GM21390 (cell line): Measurements from ENCODE around the gene CCDC78.

Experiments
- ATAC-seq: cut with Tn5 transposase; IDR thresholded peaks from one replicate; pipeline ENCODE4 v1.9.1; 2021; ENCODE audit not compliant: unreplicated experiment

Gene CCDC78

DNA sequence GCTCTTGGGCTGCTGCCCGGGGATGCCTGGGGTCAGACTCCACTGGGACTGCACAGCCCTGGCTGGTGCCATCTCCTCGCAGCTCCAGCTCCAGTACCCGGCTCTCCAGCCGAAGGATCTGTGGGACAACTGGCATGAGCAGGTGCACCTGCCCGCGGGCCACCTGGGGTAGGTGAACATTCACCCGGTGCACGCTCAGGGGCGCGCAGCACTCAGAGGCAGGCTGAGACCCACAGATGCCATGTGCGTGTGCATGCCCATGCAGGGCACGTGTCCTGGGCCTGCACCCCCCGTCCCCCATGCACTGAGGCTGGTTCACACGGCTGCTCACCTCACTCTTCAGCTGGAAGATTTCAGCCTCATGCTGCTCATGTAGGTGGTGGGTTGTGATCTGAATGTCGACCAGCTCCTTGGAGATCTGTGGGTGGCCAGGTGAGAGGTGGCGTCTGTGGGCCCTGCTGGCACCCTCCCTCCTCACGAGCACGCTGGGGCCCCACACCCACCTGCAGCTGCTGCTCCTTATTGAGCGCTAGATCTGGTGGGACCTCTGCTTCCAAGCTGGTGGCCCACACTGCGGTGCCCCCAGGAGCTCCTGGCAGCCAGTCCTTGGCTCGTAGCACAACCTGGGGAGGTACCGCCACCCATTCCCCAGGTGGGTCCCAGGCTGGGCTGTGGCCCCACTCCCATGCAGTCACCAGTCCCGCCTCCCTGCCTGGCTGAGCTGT, 618 bp downstream of the CCDC78 start:
- ATAC-seq, result no peak

DNA sequence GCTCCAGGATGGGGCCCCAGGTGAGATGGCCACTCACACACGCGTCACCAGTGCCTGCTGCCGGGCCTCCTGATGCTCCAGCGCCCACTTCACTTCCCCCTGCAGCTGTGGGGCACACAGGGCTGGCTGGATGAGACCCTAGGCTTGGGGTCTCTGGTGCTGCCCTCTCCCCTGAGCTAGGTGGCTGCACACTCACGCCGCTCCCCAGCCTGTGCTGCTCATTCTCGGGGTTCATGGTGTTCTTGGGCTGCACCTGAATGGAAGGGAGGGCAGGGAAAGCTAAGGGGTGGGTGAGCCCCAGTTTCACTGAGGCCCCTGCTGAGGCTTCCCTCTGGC, 1.2 kb downstream of the CCDC78 start:
- ATAC-seq, result no peak

DNA sequence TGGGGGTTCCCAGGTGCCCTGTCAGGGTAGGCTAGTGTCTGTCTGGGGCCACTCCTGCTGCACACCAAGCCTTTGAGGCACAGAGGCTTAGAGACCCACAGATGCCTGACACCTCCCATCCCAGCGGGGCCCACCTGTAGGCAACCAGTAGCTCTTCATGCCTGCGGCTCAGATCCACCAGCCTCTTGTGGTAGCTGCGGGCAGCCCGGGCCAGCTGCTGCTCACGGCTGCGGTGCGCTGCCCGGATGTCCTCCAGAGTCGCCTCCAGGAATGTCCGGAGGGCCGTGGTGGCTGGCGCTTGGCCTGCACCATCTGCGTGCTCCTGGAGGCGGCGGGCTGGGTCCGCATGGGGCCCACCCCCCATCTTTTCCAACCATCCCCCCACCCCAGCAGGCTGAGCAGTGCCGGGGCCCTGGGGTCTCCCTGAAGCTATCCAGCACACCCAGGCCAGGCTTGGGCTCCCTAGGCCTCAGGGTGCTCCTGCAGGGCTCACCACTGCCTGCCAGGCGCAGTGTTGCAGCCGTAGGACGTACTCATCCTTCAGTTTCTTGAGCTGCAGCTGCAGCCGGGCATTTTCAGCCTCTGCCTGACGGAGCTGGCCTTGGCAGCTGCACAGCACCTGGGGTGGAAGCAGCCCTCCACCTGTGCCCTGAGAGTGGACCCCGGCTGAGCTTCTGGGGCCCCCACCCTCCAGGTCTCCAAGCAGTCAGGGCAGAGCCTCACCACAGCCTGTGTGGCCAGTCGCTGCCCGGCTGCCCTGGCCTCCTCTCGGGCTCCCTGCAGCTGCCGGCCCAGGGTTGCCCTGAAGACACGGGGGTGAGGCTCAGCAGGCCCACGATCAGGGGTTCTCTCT, 1.8 kb downstream of the CCDC78 start:
- ATAC-seq, result no peak

DNA sequence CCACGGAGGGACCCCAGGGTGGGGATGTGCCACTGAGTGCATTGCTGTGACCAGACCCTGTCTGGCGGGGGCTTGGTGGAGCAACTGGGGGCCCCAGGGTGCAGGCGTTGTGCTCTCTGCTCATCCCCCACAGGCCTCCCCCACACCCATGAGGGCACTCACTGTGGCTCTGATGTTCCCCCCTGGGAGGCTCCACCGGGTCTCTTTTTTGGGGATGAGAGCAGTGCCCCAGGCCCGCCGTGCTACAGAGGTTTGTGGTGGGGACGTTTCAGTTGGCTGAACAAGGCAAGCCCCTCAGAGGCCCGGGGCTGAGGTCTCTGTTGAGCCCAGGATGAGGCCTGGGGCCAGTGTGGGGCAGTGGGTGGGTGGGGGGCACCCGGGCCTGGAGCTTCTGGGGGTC, 2.5 kb downstream of the CCDC78 start:
- ATAC-seq, result no peak

DNA sequence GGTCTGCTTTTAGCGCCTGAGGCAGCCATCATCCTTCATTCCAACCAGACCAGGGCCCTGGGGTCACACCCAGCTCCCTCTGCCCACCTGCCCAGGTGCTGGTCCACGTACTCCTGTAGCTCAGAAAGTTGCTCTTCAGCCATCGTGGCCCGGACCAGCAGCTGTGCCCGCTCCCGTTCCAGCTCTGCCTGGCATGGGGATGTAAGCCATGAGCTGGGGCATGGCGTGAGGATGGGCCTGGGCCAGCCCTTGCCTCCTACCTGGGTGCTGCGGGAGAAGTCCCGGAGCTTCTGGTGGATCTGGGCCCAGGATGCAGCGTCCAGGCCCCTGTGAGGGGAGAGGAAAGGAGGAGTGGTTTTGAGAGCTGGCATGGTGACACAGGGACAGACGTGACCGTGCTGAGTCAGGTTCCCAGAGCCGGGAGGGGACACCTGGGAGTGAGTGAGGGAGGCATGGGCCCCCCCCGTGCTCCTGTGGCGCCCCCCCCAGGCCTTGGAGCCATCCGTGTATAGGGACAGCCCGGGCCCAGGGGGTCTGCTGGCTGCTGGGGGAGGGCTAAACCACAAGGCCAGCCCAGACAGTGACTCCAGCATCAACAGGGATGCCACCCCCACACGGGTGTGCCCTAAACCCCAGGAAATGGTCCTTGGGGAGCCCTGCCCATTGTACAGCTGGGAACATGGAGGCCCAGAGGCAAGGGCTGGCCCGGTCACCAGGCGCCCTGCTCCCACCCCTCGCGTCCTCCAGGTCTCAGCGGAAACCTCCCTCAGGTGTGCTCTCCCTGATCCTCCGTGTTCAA, 3.2 kb downstream of the CCDC78 start:
- no peak for ATAC-seq

DNA sequence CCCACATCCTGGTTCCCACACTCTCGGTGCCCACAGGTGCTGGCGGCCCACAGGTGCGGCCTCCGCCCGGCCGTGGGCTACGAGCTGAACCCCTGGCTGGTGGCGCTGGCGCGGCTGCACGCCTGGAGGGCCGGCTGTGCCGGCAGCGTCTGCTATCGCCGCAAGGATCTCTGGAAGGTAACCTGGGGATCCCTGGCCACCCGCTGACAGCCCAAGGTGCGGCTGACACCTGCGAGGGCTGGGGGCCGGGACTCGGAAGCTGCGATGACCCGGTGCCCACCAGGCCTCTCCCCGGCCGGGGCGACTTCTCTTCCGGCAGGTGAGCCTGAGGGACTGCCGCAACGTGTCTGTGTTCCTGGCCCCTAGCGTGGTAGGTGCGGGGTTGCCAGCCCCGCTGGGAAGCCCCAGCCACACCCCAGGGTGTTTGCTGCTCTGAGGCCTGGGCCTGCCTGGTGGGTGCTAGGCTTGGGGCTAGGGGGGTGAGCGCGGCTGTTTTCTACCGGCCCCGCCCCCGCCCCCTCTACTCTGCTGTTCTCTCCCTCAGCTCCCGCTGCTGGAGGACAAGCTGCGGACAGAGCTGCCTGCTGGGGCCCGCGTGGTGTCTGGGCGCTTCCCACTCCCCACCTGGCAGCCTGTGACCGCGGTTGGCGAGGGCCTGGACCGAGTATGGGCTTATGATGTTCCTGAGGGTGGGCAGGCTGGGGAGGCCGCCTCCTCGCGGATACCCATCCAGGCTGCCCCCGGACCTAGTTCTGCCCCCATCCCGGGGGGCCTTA, 4.3 kb downstream of the CCDC78 start:
- ATAC-seq, result no peak

DNA sequence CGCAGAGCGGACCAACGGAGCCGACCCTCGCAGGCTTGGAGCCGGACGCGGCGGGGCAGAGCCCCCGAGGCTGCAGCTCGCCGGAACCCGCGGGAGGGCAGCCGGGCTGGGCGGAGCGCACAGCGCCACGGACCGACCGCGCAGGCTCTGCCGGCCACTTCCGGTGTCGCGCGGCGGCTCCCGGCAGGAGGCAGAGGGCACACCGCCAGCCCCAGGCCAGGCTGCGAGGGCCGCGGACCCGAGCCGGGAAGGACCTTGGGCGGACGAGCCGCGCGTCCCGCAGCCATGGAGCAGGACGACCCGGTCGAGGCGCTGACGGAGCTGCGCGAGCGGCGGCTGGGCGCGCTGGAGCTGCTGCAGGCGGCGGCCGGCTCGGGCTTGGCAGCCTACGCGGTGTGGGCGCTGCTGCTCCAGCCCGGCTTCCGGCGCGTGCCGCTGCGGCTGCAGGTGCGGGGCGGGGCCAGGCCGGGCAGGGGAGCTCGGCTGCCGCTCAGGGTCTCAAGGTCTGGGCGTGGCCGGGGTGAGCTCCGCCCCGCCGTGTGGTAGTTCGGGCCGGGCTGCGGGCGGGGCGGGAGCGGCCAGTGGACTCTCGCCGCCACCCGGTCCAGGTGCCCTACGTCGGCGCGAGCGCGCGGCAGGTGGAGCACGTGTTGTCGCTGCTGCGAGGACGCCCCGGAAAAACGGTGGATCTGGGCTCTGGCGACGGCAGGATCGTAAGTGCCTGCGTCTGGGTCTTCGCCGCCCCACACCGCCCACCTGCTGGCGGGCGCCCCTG, 5.1 kb downstream of the CCDC78 start, which contains the start of gene ANTKMT:
Gene ANTKMT (plus strand): TSS at position 157 of the 775 bp plus-strand sequence. CDS start 129 bp downstream, at position 286.
- peak; percentile 60 for ATAC-seq

DNA sequence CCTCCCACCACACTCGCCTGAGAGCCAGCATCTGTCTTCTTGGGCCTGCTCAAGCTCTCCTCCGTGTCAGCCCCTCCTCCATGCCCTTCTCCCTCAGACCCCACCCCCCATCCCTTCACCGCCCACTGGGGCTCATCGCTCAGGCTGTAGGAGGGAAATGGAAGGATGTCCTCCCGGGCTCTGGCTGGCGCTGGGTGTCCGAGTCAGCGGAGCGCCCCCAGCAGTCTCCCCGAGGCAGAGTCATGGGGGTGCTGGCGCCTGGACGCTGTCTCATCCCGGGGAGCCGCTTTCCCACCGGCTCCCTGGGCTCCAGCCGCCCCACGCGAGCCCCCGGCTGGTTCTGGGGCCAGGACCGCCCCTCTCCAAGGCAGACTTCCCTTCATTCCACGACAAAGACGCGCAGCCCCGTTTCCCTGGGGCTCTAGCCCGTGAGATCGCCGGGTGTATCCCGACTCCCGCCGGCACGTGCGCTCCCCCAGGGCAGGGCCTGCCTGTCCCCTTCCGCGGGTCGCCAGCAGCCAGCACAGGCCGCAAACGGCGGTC, 5.7 kb downstream of the CCDC78 start:
- no peak for ATAC-seq

DNA sequence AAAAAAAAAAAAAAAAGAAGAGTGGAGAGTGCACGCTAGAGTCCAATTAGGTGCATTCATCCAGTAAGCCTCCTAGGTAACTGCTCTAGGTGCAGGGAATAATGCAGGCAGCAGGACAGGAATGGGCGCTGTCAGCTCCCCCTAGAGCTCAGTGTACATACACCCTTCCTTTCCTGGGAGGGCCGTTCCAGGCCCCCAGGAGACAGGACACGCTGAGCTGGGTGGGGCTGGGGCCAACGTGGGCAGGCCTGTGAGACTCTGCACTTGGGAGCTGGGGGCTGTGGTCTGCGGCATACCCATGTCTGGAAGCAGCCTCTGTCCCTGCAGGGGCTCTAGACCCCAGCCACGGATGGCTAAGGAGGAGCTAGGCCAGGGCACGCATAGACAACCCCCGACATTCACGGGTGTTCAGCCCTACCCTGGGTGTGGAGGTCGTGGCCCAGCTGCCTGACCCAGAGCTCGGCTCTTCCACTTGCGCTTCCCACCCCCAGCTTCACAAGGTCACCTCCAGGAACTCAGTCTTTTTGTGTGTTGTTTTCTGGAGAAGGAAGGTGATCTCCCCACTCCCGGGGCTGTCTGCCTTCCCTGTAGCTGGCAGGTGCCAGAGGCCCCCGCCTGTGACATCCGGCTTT, 6.3 kb downstream of the CCDC78 start:
- no peak for ATAC-seq

DNA sequence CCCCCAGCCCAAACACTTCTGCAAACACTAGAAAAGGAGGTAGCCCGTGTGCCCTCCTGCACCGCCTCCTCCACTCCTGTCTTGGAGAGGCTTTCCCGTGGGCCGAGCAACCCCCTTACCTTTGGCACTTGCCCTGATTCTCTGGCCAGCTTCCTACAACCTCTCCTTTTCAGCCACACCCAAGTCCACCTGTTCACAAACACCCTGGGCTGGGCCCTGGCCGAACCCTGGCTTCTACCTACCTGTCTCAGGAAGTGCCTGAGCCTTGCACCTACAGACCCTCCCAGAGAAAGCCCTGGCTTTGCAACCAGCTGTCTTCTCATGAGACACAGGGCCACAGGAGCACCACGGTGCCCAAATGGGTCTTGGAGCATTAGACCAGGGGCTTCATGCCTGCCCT, 7.3 kb downstream of the CCDC78 start:
- ATAC-seq, result no peak

DNA sequence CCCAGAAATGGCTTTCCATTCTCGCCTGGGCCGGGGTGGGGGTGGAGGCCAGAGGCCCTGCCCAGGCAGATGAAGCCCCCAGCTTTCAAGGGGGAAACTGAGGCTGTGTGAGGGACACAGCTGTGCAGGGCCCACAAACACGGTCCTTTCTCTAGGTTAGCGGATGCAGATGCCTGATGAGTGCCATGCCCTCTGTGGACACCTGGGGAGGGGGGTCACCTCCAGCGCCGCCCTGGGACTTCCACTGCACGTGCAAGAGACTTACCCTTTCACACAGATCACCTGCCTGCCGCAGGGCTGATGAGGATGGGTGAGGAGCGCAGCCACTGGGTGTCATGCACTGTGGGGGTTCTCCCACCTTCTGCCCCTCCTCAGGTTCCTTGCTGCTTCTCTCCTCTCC, 7.9 kb downstream of the CCDC78 start:
- no peak for ATAC-seq

DNA sequence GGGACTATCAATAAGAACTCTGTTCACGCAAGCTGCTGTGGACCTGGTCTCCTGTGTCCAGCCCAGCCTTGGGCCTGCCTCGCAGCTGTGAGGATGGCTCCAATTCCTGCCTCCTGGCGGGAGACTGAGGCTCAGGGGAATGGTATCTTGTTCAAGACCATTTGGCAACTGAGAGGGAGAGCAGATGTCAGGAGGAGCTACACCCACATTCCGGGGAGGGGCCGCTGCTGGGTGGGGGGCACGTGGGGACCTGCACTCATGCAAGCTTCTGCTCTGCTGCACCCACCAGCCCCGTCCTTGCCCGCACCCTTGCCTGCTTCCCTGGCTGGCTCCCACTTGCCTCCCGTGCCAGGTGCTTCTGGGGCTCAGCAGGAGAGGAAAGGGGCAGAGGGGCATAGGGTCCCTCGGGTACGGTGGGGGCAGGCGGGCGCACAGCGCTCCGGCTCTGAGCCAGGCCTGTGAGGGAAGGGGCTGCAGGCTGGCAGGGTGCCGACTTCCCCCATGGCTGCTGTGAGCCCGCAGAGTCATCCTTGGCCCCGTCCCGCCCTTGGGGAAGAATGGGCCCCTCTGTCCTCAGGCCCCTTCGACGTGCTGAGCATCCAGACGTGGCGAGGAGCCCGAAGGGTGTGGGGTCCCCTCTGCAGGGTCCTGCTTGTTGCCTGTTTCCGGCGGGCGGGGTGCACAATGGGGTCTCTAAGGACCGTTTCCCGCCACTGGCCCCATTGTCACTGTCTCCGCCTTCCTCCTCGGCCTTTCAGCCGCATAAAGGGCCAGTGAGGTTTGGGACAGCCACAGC, 8.6 kb downstream of the CCDC78 start:
- ATAC-seq, result no peak

DNA sequence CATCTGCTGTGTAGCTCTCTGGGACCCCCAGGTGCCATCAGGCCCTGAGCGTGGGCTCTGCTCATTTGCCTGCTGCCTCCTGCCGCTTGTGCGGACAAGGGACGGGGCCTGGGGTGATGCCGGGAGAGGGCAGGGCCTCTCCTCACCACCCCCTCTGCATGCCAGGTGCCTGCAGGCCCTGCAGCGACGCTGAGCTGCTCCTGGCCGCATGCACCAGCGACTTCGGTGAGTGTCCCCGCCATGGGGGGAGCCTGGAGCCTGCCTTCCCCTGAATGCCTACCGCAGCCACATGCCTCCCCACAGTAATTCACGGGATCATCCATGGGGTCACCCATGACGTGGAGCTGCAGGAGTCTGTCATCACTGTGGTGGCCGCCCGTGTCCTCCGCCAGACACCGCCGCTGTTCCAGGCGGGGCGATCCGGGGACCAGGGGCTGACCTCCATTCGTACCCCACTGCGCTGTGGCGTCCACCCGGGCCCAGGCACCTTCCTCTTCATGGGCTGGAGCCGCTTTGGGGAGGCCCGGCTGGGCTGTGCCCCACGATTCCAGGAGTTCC, 9.4 kb downstream of the CCDC78 start:
- ATAC-seq, result no peak

DNA sequence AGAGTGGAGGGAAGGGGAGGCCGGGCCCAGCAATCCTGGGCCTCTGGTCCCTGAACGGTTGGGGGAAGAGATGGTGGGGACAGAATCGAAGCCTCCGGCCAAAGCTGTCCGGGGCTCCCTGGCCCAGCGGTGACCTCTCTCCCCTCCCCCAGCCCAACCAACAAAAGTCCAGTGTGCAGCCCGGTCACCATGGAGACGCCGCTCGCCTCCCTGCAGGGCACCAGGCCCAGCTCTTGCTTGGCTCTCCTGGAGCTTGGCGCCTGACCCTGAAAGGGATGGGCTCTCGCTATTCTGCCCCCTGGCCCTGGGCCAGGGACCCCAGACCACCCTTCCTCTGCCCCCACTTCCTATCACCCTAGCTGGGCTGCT, 10.1 kb downstream of the CCDC78 start:
- no peak for ATAC-seq

DNA sequence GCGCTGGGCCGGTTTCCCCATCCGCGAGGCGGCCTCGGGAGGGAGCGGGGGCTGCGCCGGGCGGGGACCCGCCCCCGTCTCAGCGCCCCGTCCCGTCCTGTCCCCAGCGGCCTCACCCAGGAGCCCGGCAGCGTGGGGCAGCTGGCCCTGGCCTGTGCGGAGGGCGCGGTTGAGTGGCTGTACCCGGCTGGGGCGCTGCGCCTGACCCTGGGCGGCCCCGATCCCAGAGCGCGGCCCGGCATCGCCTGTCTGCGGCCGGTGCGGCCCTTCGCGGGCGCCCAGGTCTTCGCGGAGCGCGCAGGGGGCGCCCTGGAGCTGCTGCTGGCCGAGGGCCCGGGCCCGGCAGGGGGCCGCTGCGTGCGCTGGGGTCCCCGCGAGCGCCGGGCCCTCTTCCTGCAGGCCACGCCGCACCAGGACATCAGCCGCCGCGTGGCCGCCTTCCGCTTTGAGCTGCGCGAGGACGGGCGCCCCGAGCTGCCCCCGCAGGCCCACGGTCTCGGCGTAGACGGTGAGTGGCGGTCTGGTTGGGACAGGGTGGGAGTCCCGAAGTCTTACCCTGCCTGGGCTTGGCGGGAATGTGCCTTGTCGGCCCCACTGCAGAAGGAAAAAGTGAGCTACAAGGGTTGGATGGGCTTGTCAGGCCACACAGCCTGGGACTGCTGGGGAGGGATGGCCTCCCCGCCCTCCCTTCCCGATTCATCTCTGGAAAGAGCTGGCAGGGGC, 10.6 kb downstream of the CCDC78 start:
- no peak for ATAC-seq

DNA sequence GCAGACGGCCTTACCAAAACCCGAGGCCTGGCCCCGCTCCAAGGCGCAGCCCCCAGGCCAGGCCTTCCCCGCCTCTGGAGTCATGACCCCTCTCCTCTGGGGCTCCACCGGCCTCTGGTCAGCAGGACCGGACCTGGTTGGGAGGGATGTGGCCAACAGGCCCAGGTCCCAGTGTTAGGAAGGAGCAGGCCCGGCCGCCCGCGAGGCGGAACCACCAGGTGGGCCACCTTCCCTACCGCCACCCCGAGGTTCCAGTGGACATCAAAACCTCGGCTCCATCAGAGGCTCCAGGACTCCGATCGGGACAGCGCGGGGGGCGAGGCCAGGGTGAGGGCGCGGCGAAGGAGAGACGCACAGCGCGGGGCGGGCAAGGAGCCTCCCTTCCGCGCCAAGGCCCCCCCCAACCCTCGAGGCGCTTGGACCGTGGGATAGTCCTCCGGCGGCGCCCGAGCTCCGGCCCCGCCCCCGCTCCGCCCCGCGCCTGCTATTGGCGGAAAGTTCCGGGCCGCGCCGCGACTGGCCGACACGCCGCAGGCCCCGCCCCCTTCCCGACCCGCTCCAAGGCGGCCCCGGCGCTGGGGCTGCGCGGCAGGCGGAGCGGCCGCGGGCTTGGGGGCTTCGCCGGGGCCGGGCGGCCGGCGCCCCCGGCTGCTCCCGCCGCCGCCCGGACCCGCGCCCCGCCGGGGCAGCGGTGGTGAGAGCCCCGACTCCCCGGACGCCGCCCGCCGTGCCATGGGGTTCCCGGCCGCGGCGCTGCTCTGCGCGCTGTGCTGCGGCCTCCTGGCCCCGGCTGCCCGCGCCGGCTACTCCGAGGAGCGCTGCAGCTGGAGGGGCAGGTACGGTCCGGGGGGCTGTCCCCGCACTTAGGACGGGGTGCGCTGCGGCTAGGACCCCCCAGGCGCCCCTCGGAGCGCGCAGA, 11.4 kb downstream of the CCDC78 start, which contains the start of gene METRN:
Gene METRN (plus strand): TSS at position 561 of the 919 bp plus-strand sequence. CDS start 172 bp downstream, at position 733.
- peak; percentile 68 for ATAC-seq
